KMS-11 (cell line): ENCODE measurements around the gene MAMDC4.
"Not testable (repeated sequence)": the region's sequence is repeated elsewhere in the genome, so short reads cannot be mapped to it uniquely, and the experiment has no call there.

ENCODE experiments used
- H2AFZ ChIP-seq: fragments of 200-600 bp; sonication (generic); 2 replicates; pipeline ENCODE4 v1.6.1; 2016; ENCODE audit warnings: antibody characterized with exemption, mixed run types, low read depth
- H3K27ac ChIP-seq: fragments of 200-600 bp; sonication (generic); 2 replicates; pipeline ENCODE4 v1.6.1; 2016; ENCODE audit warnings: mild to moderate bottlenecking, mixed run types
- H3K27me3 ChIP-seq: fragments of 200-600 bp; sonication (generic); 2 replicates; pipeline ENCODE4 v1.6.1; 2017; ENCODE audit warnings: mild to moderate bottlenecking, low read depth, mixed run types, moderate library complexity; ENCODE audit not compliant: insufficient read depth
- H3K36me3 ChIP-seq: fragments of 200-600 bp; sonication (generic); 2 replicates; pipeline ENCODE4 v1.6.1; 2017; ENCODE audit warnings: mild to moderate bottlenecking, mixed run types; ENCODE audit not compliant: insufficient read depth
- H3K4me1 ChIP-seq: fragments of 200-600 bp; sonication (generic); 2 replicates; pipeline ENCODE4 v1.6.1; 2016; ENCODE audit warnings: mild to moderate bottlenecking, low read depth, mixed run types; ENCODE audit not compliant: poor library complexity, severe bottlenecking
- H3K4me2 ChIP-seq: fragments of 200-600 bp; sonication (generic); 2 replicates; pipeline ENCODE4 v1.7.0; 2016; ENCODE audit warnings: mild to moderate bottlenecking, mixed run types
- H3K4me3 ChIP-seq: fragments of 200-600 bp; sonication (generic); IDR thresholded peaks from 2 replicates; pipeline ENCODE4 v1.6.1; 2017; ENCODE audit warnings: low read depth, low read length, mixed read lengths; ENCODE audit not compliant: insufficient read depth
- H3K79me2 ChIP-seq: fragments of 200-600 bp; sonication (generic); 2 replicates; pipeline ENCODE4 v1.6.1; 2016; ENCODE audit warnings: low read depth, mixed run types; ENCODE audit not compliant: insufficient read depth
- H3K9ac ChIP-seq: fragments of 200-600 bp; sonication (generic); 2 replicates; pipeline ENCODE4 v1.6.1; 2016; ENCODE audit warnings: mild to moderate bottlenecking, mixed run types
- H4K20me1 ChIP-seq: fragments of 200-600 bp; sonication (generic); 2 replicates; pipeline ENCODE4 v1.6.1; 2016; ENCODE audit warnings: mild to moderate bottlenecking, mixed run types; ENCODE audit not compliant: insufficient read depth
- CTCF ChIP-seq: fragments of 200-600 bp; sonication (generic); conservative IDR thresholded peaks from 2 replicates; pipeline ENCODE4 v1.6.1; 2017; ENCODE audit warnings: low read depth, mild to moderate bottlenecking, antibody characterized with exemption, low read length, moderate library complexity, mixed read lengths

Gene MAMDC4

GRCh38 chr9:136867480-136867879 is 15.3 kb downstream of the MAMDC4 start:
- Histone ChIP-seq H3K79me2 (peaks cover 21% of the 10 kb centered on the region), H3K36me3 (no peaks in the 10 kb centered on the region; the same call in 1 of the 2 replicates), H2AFZ (no peak overlapping the region), H3K4me1 (peaks cover 13% of the 10 kb centered on the region), H3K27ac (no peak overlapping the region), H3K9ac (no peak overlapping the region), H4K20me1 (no peaks in the 10 kb centered on the region), H3K4me3 (no peak overlapping the region), H3K27me3 (no peaks in the 10 kb centered on the region), H3K4me2 (peak overlapping the region; percentile 4; the same call in 1 of the 2 replicates)
- no peak for TF ChIP-seq CTCF

DNA sequence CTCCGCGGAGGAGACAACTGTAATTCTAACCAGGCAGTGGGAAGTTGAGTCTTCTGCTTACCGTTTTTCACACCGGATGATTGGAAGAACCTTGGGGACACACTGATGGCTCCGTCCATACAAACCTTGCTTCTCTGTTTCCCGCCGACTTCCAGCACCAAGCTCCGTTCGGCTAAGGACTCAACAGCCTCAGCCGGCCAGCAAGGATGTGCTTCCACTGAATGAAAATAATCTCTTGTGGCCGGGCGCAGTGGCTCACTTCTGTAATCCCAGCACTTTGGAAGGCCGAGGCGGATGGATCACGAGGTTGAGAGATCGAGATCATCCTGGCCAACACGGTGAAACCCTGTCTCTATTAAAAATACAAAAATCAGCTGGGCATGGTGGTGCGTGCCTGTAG is 15.8 kb downstream of the MAMDC4 start:
- no peak for TF ChIP-seq CTCF
- H3K27me3 ChIP-seq: no peaks in the 10 kb centered on the region
- H3K79me2 ChIP-seq: peaks cover 21% of the 10 kb centered on the region
- H2AFZ ChIP-seq: no peak overlapping the region
- H3K36me3 ChIP-seq: no peaks in the 10 kb centered on the region; the same call in 1 of the 2 replicates
- H3K4me2 ChIP-seq: no peak overlapping the region
- no peaks in the 10 kb centered on the region for H4K20me1 ChIP-seq
- H3K4me1 ChIP-seq: peaks cover 13% of the 10 kb centered on the region
- no peak overlapping the region for H3K9ac ChIP-seq
- H3K4me3 ChIP-seq: no peak overlapping the region
- no peak overlapping the region for H3K27ac ChIP-seq

GRCh38 chr9:136868644-136869043 is 16.5 kb downstream of the MAMDC4 start:
- no peaks in the 10 kb centered on the region; the same call in 1 of the 2 replicates for H3K36me3 ChIP-seq
- no peak overlapping the region for H2AFZ ChIP-seq
- no peak overlapping the region for H3K4me3 ChIP-seq
- H3K79me2 ChIP-seq: peaks cover 19% of the 10 kb centered on the region
- TF ChIP-seq CTCF: no peak
- no peaks in the 10 kb centered on the region for H3K27me3 ChIP-seq
- no peak overlapping the region for H3K9ac ChIP-seq
- H3K4me1 ChIP-seq: peaks cover 13% of the 10 kb centered on the region
- no peaks in the 10 kb centered on the region for H4K20me1 ChIP-seq
- no peak overlapping the region for H3K27ac ChIP-seq
- H3K4me2 ChIP-seq: no peak overlapping the region

DNA sequence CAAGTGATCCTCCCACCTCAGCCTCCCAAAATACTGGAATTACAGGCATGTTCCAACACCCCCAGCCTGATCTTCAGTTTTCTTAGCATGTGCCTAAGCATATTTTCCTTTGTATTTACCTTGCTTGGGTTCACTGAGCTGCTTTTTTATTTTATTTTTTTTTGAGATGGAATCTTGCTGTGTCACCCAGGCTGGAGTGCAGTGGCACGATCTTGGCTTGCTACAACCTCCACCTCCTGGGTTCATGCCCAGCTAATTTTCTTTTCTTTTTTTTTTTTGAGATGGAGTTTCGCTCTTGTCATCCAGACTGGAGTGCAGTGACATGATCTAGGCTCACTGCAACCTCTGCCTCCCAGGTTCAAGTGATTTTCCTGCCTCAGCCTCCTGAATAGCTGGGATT is 17.5 kb downstream of the MAMDC4 start:
- H3K4me2 ChIP-seq, H3K4me3 ChIP-seq, H3K27me3 ChIP-seq, H3K9ac ChIP-seq, H3K27ac ChIP-seq, H3K36me3 ChIP-seq, H2AFZ ChIP-seq, H3K79me2 ChIP-seq, H3K4me1 ChIP-seq, H4K20me1 ChIP-seq: not testable (repeated sequence)

DNA sequence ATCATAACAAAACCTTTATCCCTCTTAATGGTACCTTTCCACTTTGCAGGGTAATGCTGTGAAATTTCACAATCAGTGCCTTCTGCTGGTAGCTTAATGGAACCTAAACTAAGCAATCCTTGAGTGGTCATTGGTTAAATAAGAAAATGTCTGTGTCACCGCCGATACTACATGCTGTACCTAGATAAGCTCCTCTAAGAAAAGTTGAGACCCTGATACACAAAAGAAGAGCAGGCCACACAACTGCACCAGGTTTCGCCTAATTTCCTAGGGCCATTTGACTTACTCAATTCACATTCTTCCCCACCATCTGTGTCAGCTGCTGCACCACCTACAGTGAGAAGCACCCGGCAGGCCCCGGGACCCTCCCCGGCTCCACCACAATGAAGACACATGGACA is 23.0 kb downstream of the MAMDC4 start:
- peaks cover 2% of the 10 kb centered on the region for H3K4me1 ChIP-seq
- H3K9ac ChIP-seq: no peak overlapping the region
- no peaks in the 10 kb centered on the region for H3K79me2 ChIP-seq
- H3K4me2 ChIP-seq: no peak overlapping the region
- no peak overlapping the region for H2AFZ ChIP-seq
- no peak for TF ChIP-seq CTCF
- no peaks in the 10 kb centered on the region for H3K27me3 ChIP-seq
- H3K4me3 ChIP-seq: no peak overlapping the region
- no peaks in the 10 kb centered on the region for H4K20me1 ChIP-seq
- no peaks in the 10 kb centered on the region for H3K36me3 ChIP-seq
- no peak overlapping the region for H3K27ac ChIP-seq
